ENCODE measurements around the gene CELA2A. TPM values are rescaled to one million over a fixed set of nuclear protein-coding genes. Genes with fewer than 3 reads are reported as not detected.
A peak's percentile ranks its signal among the peaks of the same experiment; 100 is the strongest.

CELA2A gene
- total RNA-seq, 1 experiment from 2014 or later: not detected

GRCh38 chr1:15452866-15453571, 3.5 kb upstream of the CELA2A start:
- Histone ChIP-seq H3K36me3 (ENCODE audit: low read depth, low read length) (no peaks in the 10 kb centered on the region), H3K9ac (ENCODE audit: low read length) (no peak overlapping the region), H3K27me3 (ENCODE audit: low read length) (no peaks in the 10 kb centered on the region), H2AFZ (ENCODE audit: low read length) (no peak overlapping the region), H3K9me2 (replicated peaks; ENCODE audit: low read length) (no peaks in the 10 kb centered on the region), H3K27ac (ENCODE audit: low read length) (no peak overlapping the region), H3K4me3 (ENCODE audit: low read length) (no peak overlapping the region), H3F3A (ENCODE audit: low read length, unreplicated experiment) (no peaks in the 10 kb centered on the region), H3K79me2 (ENCODE audit: low read length) (no peaks in the 10 kb centered on the region), H3K4me1 (ENCODE audit: insufficient read depth, low read length) (peaks cover 11% of the 10 kb centered on the region; the same call in 1 of the 2 replicates), H3K4me2 (ENCODE audit: low read length) (no peak overlapping the region), H3K9me3 (ENCODE audit: low read length) (no peaks in the 10 kb centered on the region), H4K20me1 (ENCODE audit: low read length) (no peaks in the 10 kb centered on the region)
- ChIA-PET CTCF (no interaction called here), POLR2A (ENCODE audit: unreplicated experiment) (no interaction called here)
- TF ChIP-seq EZH2 (IDR thresholded peaks at IDR 0.05; ENCODE audit: low read length, unreplicated experiment) (no peak), EZH2phosphoT487 (IDR thresholded peaks at IDR 0.05; ENCODE audit: borderline replicate concordance, low read length) (no peak)
- TF ChIP-seq, protein P1, sequence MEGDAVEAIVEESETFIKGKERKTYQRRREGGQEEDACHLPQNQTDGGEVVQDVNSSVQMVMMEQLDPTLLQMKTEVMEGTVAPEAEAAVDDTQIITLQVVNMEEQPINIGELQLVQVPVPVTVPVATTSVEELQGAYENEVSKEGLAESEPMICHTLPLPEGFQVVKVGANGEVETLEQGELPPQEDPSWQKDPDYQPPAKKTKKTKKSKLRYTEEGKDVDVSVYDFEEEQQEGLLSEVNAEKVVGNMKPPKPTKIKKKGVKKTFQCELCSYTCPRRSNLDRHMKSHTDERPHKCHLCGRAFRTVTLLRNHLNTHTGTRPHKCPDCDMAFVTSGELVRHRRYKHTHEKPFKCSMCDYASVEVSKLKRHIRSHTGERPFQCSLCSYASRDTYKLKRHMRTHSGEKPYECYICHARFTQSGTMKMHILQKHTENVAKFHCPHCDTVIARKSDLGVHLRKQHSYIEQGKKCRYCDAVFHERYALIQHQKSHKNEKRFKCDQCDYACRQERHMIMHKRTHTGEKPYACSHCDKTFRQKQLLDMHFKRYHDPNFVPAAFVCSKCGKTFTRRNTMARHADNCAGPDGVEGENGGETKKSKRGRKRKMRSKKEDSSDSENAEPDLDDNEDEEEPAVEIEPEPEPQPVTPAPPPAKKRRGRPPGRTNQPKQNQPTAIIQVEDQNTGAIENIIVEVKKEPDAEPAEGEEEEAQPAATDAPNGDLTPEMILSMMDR (conservative IDR thresholded peaks at IDR 0.05; ENCODE audit: low read depth, low read length): no peak
- ATAC-seq: no peak
- no peak for DNase-seq
- no TSS peak for BruUV-seq (replicated peaks)
- intact Hi-C loops (cut with micrococcal nuclease): loop anchor here (5.0 kb wide), 1 partner anchor 49 kb away; no protein-coding TSS in a partner anchor

DNA sequence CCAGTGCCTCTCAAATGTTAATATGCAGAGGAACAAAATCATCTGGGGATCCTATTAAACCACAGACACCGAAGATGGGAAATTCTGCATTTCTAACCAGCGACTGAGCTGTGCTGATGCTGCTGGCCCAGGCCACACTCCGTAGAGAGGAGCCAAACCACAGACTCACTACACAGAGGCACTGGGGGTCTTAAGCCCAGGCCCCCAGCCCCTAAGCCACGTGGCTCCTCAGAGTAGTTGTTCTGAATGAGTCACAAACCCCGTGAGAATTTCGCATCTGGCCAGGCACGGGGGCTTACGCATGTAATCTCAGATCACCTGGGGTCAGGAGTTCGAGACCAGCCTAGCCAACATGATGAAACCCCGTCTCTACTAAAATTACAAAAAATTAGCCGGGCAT, 2.8 kb upstream of the CELA2A start:
- CTCF ChIA-PET: no interaction called here
- no peak for ATAC-seq
- H3K9me2 ChIP-seq (replicated peaks; ENCODE audit: low read length): no peaks in the 10 kb centered on the region

GRCh38 chr1:15454256-15454655, 2.3 kb upstream of the CELA2A start:
- H3K4me3 ChIP-seq (ENCODE audit: low read length): no peak overlapping the region
- no peaks in the 10 kb centered on the region for H3K27me3 ChIP-seq (ENCODE audit: low read length)
- peaks cover 11% of the 10 kb centered on the region; the same call in 1 of the 2 replicates for H3K4me1 ChIP-seq (ENCODE audit: insufficient read depth, low read length)
- H3K4me2 ChIP-seq (ENCODE audit: low read length): 0 out of 2 replicates have a peak overlapping the region, but pooled peaks have one; percentile 9
- ChIA-PET CTCF (no interaction called here), POLR2A (ENCODE audit: unreplicated experiment) (no interaction called here)
- H3F3A ChIP-seq (ENCODE audit: low read length, unreplicated experiment): no peaks in the 10 kb centered on the region
- H3K36me3 ChIP-seq (ENCODE audit: low read depth, low read length): no peaks in the 10 kb centered on the region
- H4K20me1 ChIP-seq (ENCODE audit: low read length): no peaks in the 10 kb centered on the region
- intact Hi-C loops (cut with micrococcal nuclease): loop anchor here (5.0 kb wide), 1 partner anchor 48 kb away; no protein-coding TSS in a partner anchor
- no peak overlapping the region for H2AFZ ChIP-seq (ENCODE audit: low read length)
- H3K9me2 ChIP-seq (replicated peaks; ENCODE audit: low read length): no peaks in the 10 kb centered on the region
- no peak for TF ChIP-seq EZH2 (IDR thresholded peaks at IDR 0.05; ENCODE audit: low read length, unreplicated experiment)
- TF ChIP-seq EZH2phosphoT487 (IDR thresholded peaks at IDR 0.05; ENCODE audit: borderline replicate concordance, low read length): no peak
- TF ChIP-seq, protein P1 (conservative IDR thresholded peaks at IDR 0.05; ENCODE audit: low read depth, low read length): no peak
- ATAC-seq: peak; percentile 78
- no TSS peak for BruUV-seq (replicated peaks)
- DNase-seq: peak; percentile 77
- no peaks in the 10 kb centered on the region for H3K79me2 ChIP-seq (ENCODE audit: low read length)
- H3K27ac ChIP-seq (ENCODE audit: low read length): peak overlapping the region; percentile 18; the same call in 1 of the 2 replicates
- H3K9me3 ChIP-seq (ENCODE audit: low read length): no peaks in the 10 kb centered on the region
- H3K9ac ChIP-seq (ENCODE audit: low read length): no peak overlapping the region

More for the DNA sequence above, 2.8 kb upstream of the CELA2A start:
- intact Hi-C loops (cut with micrococcal nuclease): loop anchor here (5.0 kb wide), 1 partner anchor 49 kb away; no protein-coding TSS in a partner anchor
- H4K20me1 ChIP-seq (ENCODE audit: low read length): no peaks in the 10 kb centered on the region
- no peak for DNase-seq
- H3K27me3 ChIP-seq (ENCODE audit: low read length): no peaks in the 10 kb centered on the region
- no peak for TF ChIP-seq EZH2 (IDR thresholded peaks at IDR 0.05; ENCODE audit: low read length, unreplicated experiment)
- H3K79me2 ChIP-seq (ENCODE audit: low read length): no peaks in the 10 kb centered on the region
- POLR2A ChIA-PET (ENCODE audit: unreplicated experiment): no interaction called here
- no peaks in the 10 kb centered on the region for H3F3A ChIP-seq (ENCODE audit: low read length, unreplicated experiment)
- H2AFZ ChIP-seq (ENCODE audit: low read length): no peak overlapping the region
- H3K27ac ChIP-seq (ENCODE audit: low read length): peak overlapping the region; percentile 18; the same call in 1 of the 2 replicates
- H3K9me3 ChIP-seq (ENCODE audit: low read length): no peaks in the 10 kb centered on the region
- H3K4me3 ChIP-seq (ENCODE audit: low read length): no peak overlapping the region
- H3K36me3 ChIP-seq (ENCODE audit: low read depth, low read length): no peaks in the 10 kb centered on the region
- no TSS peak for BruUV-seq (replicated peaks)
- peaks cover 11% of the 10 kb centered on the region; the same call in 1 of the 2 replicates for H3K4me1 ChIP-seq (ENCODE audit: insufficient read depth, low read length)
- 0 out of 2 replicates have a peak overlapping the region, but pooled peaks have one; percentile 9 for H3K4me2 ChIP-seq (ENCODE audit: low read length)
- no peak overlapping the region for H3K9ac ChIP-seq (ENCODE audit: low read length)

All from PC-3 (cell line).